Esophagus muscularis mucosa (tissue), 4 donors: ENCODE measurements around the gene SLC38A2.

Experiments used
- EP300 ChIP-seq: sonication (generic); formaldehyde crosslinking; IDR thresholded peaks from one replicate; pipeline ENCODE4 v1.6.1; 2017; ENCODE audit warnings: antibody characterized with exemption
- POLR2A ChIP-seq: fragments of 450-650 bp; IDR thresholded peaks from one replicate; pipeline ENCODE4 v1.6.1; 2017; ENCODE audit warnings: antibody characterized with exemption, moderate library complexity, mild to moderate bottlenecking, low read depth
- POLR2AphosphoS5 ChIP-seq, 2 donors: sonication (generic); formaldehyde crosslinking; IDR thresholded peaks; one replicate each; pipeline ENCODE4 v1.6.1; 2017; ENCODE audit warnings: antibody characterized with exemption in 2 of 2
- TF ChIP-seq, protein P1 (sequence below), 3 experiments: fragments of 200-600 bp in 2 of 3; fragments of 450-650 bp in 1 of 3; sonication (generic) in 2 of 3; IDR thresholded peaks; one replicate each; pipeline ENCODE4 v1.5.1; 2017 to 2019; ENCODE audit warnings: antibody characterized with exemption in 3 of 3, mild to moderate bottlenecking in 2 of 3, moderate library complexity in 1 of 3

GRCh38 chr12:46386877-46387629, 14.5 kb upstream of the SLC38A2 start:
- TF ChIP-seq POLR2A (no peak), POLR2AphosphoS5 (IDR thresholded peaks at IDR 0.05) (no peak), EP300 (no peak)
- TF ChIP-seq, protein P1, sequence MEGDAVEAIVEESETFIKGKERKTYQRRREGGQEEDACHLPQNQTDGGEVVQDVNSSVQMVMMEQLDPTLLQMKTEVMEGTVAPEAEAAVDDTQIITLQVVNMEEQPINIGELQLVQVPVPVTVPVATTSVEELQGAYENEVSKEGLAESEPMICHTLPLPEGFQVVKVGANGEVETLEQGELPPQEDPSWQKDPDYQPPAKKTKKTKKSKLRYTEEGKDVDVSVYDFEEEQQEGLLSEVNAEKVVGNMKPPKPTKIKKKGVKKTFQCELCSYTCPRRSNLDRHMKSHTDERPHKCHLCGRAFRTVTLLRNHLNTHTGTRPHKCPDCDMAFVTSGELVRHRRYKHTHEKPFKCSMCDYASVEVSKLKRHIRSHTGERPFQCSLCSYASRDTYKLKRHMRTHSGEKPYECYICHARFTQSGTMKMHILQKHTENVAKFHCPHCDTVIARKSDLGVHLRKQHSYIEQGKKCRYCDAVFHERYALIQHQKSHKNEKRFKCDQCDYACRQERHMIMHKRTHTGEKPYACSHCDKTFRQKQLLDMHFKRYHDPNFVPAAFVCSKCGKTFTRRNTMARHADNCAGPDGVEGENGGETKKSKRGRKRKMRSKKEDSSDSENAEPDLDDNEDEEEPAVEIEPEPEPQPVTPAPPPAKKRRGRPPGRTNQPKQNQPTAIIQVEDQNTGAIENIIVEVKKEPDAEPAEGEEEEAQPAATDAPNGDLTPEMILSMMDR (IDR thresholded peaks at IDR 0.05), result no peak
